Subcutaneous adipose tissue (tissue), 4 donors: ENCODE data around the gene OR6M1. TPM values are rescaled to one million over a fixed set of nuclear protein-coding genes. Genes with fewer than 3 reads are reported as not detected.

Source experiments
- CTCF ChIP-seq: fragments of 450-650 bp; IDR thresholded peaks from one replicate; pipeline ENCODE4 v1.5.1; 2016; ENCODE audit warnings: low read depth, mild to moderate bottlenecking, control low read depth, antibody characterized with exemption, moderate library complexity
- total RNA-seq, 4 donors: library from RNA; depleted of rRNA; stranded (reverse); fragments of >200 nt; gene quantifications; one replicate each; pipeline ENCODE4 v1.1.0, GENCODE V29; 2016

Gene OR6M1
- total RNA-seq, 4 donors from 2014 or later, result not detected

- no peak for TF ChIP-seq CTCF
These were observed 22.6 kb downstream of the OR6M1 start for GRCh38 chr11:123783536-123783935.

GRCh38 chr11:123778511-123778910 lies 27.6 kb downstream of the OR6M1 start:
- TF ChIP-seq CTCF, result no peak

GRCh38 chr11:123775715-123776549 lies 30.2 kb downstream of the OR6M1 start:
- TF ChIP-seq CTCF, result no peak

GRCh38 chr11:123775289-123775688 lies 30.9 kb downstream of the OR6M1 start:
- TF ChIP-seq CTCF, result no peak

GRCh38 chr11:123773959-123774358 lies 32.2 kb downstream of the OR6M1 start:
- no peak for TF ChIP-seq CTCF

GRCh38 chr11:123773026-123773425 lies 33.1 kb downstream of the OR6M1 start:
- TF ChIP-seq CTCF, result no peak

- no peak for TF ChIP-seq CTCF
These were observed 34.5 kb downstream of the OR6M1 start for GRCh38 chr11:123771664-123772063.
